Caco-2 (cell line): ENCODE results near the gene RAB7B. TPM values are rescaled to one million over a fixed set of nuclear protein-coding genes. Genes with fewer than 3 reads are reported as not detected.

Source experiments
- BruUV-seq: library from RNA; stranded (reverse); fragments of 400-500 nt; replicated peaks from 2 replicates; lab custom pipeline; 2021; lab: Mats Ljungman, UMichigan
- CTCF ChIA-PET: fragments of 300-600 bp; sonication (Branson Sonifier 250); formaldehyde crosslinking; loops from one replicate; lab custom pipeline; 2022; ENCODE audit warnings: antibody characterized with exemption; lab: Charles Lee
- POLR2A ChIA-PET: fragments of 300-600 bp; sonication (Branson Sonifier 250); formaldehyde crosslinking; loops from one replicate; lab custom pipeline; 2022; ENCODE audit warnings: antibody characterized with exemption; lab: Charles Lee
- DNase-seq, 2 experiments: peaks; one replicate each; pipeline versions ENCODE4 v3.0.0 to v3.0.0-alpha.2; 2020 to 2022
- H3K27me3 ChIP-seq: replicated peaks from 2 replicates; pipeline ENCODE4 v1.6.0; 2011; ENCODE audit warnings: low read length; ENCODE audit not compliant: control insufficient read depth, insufficient read depth
- H3K36me3 ChIP-seq: 2 replicates; pipeline ENCODE4 v1.5.1; 2011; ENCODE audit warnings: low read length; ENCODE audit not compliant: control insufficient read depth, insufficient read depth
- H3K4me1 ChIP-seq: fragments of 250-450 bp; sonication (Bioruptor Pico); 2 replicates; pipeline ENCODE4 v1.5.1; 2020; ENCODE audit warnings: mild to moderate bottlenecking
- H3K4me3 ChIP-seq: 2 replicates; pipeline ENCODE4 v1.5.1; 2011; ENCODE audit warnings: low read depth, mild to moderate bottlenecking, control low read depth, low read length
- H3K9me3 ChIP-seq: fragments of 250-450 bp; sonication (Bioruptor Pico); 2 replicates; pipeline ENCODE4 v1.5.1; 2020; ENCODE audit warnings: mild to moderate bottlenecking, moderate library complexity
- H3K27ac Mint-ChIP-seq: one replicate; pipeline ENCODE4 v1.8.0; 2022; ENCODE audit warnings: mixed read lengths; ENCODE audit not compliant: unreplicated experiment
- H3K27me3 Mint-ChIP-seq: one replicate; pipeline ENCODE4 v1.8.0; 2022; ENCODE audit warnings: mixed read lengths; ENCODE audit not compliant: insufficient read depth, unreplicated experiment
- H3K36me3 Mint-ChIP-seq: one replicate; pipeline ENCODE4 v1.8.0; 2022; ENCODE audit warnings: mild to moderate bottlenecking, mixed read lengths; ENCODE audit not compliant: insufficient read depth, unreplicated experiment
- H3K4me1 Mint-ChIP-seq: one replicate; pipeline ENCODE4 v1.8.0; 2022; ENCODE audit warnings: low read depth, mixed read lengths; ENCODE audit not compliant: unreplicated experiment
- H3K4me3 Mint-ChIP-seq: one replicate; pipeline ENCODE4 v1.8.0; 2022; ENCODE audit warnings: mild to moderate bottlenecking, moderate library complexity, mixed read lengths; ENCODE audit not compliant: unreplicated experiment
- H3K9me3 Mint-ChIP-seq: one replicate; pipeline ENCODE4 v1.8.0; 2022; ENCODE audit warnings: mixed read lengths; ENCODE audit not compliant: unreplicated experiment
- intact Hi-C: fragments of 100-400 bp; cut with micrococcal nuclease; formaldehyde crosslinking; loops from one replicate; pipeline ENCODE4 v1.10.0; 2022; ENCODE audit not compliant: unreplicated experiment
- total RNA-seq: library from RNA; stranded (reverse); gene quantifications from 2 replicates; pipeline ENCODE4 v1.2.3, GENCODE V29; 2022
- TF ChIP-seq, protein P1 (sequence below), 2 experiments: fragments of 200-600 bp in 1 of 2; IDR thresholded peaks; 1 replicate in 1 of 2; 2 replicates in 1 of 2; pipeline versions ENCODE4 v1.5.1 to v1.8.0; 2011 to 2022; ENCODE audit warnings: antibody characterized with exemption in 1 of 2, control low read depth in 1 of 2, inconsistent platforms in 1 of 2, low read depth in 1 of 2, low read length in 1 of 2, mild to moderate bottlenecking in 1 of 2, moderate library complexity in 1 of 2; ENCODE audit not compliant: insufficient read depth in 1 of 2, severe bottlenecking in 1 of 2, unreplicated experiment in 1 of 2

The RAB7B gene
- total RNA-seq, 1 experiment from 2014 or later, result not detected

DNA sequence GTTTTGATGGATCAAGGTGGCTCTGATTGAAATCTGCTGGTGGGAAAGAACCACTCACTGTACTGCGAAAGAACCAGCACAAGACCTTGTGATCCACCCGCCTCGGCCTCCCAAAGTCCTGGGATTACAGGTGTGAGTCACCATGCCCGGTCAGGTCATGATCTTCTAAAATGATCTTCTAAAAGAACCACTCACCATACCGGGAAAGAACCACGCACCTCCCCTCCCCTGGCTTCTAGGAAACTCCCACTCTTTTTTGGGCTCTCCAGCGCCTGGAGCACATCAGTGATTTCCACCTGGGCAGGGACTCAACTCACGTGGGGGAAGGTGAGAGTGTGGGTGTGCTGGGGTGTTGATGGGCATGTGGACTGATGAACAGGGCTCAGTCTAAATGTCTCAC lies 7.9 kb upstream of the RAB7B start:
- CTCF ChIA-PET, result no interaction called here
- H3K4me3 Mint-ChIP-seq, result no peak overlapping the region
- H3K4me3 ChIP-seq, result no peak overlapping the region
- no peaks in the 10 kb centered on the region for H3K9me3 Mint-ChIP-seq
- H3K27ac Mint-ChIP-seq, result no peak overlapping the region
- no TSS peak for BruUV-seq
- H3K9me3 ChIP-seq, result no peaks in the 10 kb centered on the region
- TF ChIP-seq, protein P1, sequence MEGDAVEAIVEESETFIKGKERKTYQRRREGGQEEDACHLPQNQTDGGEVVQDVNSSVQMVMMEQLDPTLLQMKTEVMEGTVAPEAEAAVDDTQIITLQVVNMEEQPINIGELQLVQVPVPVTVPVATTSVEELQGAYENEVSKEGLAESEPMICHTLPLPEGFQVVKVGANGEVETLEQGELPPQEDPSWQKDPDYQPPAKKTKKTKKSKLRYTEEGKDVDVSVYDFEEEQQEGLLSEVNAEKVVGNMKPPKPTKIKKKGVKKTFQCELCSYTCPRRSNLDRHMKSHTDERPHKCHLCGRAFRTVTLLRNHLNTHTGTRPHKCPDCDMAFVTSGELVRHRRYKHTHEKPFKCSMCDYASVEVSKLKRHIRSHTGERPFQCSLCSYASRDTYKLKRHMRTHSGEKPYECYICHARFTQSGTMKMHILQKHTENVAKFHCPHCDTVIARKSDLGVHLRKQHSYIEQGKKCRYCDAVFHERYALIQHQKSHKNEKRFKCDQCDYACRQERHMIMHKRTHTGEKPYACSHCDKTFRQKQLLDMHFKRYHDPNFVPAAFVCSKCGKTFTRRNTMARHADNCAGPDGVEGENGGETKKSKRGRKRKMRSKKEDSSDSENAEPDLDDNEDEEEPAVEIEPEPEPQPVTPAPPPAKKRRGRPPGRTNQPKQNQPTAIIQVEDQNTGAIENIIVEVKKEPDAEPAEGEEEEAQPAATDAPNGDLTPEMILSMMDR (IDR thresholded peaks at IDR 0.05; ENCODE audit: insufficient read depth in 1 of 2, low read depth in 1 of 2, low read length in 1 of 2, severe bottlenecking in 1 of 2, unreplicated experiment in 1 of 2), result no peak
- H3K36me3 Mint-ChIP-seq, result no peaks in the 10 kb centered on the region
- DNase-seq, result no peak
- H3K27me3 ChIP-seq, result no peaks in the 10 kb centered on the region
- POLR2A ChIA-PET, result no interaction called here
- intact Hi-C loops, result no loop called here
- H3K4me1 Mint-ChIP-seq, result no peaks in the 10 kb centered on the region
- no peaks in the 10 kb centered on the region for H3K27me3 Mint-ChIP-seq
- H3K36me3 ChIP-seq, result no peaks in the 10 kb centered on the region
- H3K4me1 ChIP-seq, result no peaks in the 10 kb centered on the region

DNA sequence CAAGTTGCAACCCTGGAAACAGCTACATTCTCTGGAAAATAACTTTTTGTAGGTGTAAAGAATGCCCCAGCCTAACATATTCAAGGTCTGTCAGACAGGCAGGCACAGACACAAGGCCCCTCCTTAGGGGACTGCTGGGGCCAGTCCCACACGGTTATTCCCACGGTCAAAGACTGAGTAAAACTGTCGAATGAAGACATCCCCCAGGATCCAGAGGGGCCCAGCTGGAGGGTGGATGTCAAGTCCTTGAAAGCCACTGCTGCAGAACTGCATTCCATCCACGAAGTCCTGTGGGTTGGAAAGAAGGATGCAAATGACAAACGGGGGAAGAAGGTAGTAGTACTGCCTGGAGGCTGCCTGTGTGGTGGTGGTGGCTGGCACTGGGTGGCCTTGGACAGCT lies 6.9 kb upstream of the RAB7B start:
- Mint-ChIP-seq H3K4me3 (no peak overlapping the region), H3K36me3 (no peaks in the 10 kb centered on the region), H3K27me3 (no peaks in the 10 kb centered on the region), H3K9me3 (no peaks in the 10 kb centered on the region), H3K4me1 (no peaks in the 10 kb centered on the region), H3K27ac (no peak overlapping the region)
- Histone ChIP-seq H3K4me1 (no peaks in the 10 kb centered on the region), H3K27me3 (no peaks in the 10 kb centered on the region), H3K36me3 (no peaks in the 10 kb centered on the region), H3K9me3 (no peaks in the 10 kb centered on the region), H3K4me3 (no peak overlapping the region)
- CTCF ChIA-PET, result no interaction called here
- no TSS peak for BruUV-seq
- intact Hi-C loops, result no loop called here
- TF ChIP-seq, protein P1 (IDR thresholded peaks at IDR 0.05; ENCODE audit: insufficient read depth in 1 of 2, low read depth in 1 of 2, low read length in 1 of 2, severe bottlenecking in 1 of 2, unreplicated experiment in 1 of 2), result no peak
- DNase-seq, result no peak
- POLR2A ChIA-PET, result interaction anchor here (0.6 kb wide), 1 partner anchor 445 kb away, joined by 3 read pairs; no protein-coding TSS in a partner anchor

DNA sequence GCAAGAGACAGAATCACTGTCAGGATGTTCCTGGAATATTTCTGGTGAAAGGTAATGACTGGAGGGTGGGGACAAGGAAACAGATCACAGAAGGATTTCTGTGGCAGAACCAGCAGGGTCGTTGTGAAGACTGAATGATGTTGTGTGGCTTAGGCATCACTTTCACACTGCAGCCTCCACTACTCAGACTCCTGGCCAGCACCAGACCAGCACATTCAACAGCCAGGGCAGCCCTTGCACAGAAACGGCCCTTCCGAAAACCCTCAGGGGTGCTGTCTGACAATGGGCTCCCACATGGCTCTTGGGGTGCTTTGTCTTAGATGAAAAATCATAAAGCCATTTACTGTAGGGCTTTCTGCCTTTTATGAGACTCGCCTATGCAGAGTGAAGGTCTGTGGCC lies 3.8 kb upstream of the RAB7B start:
- Mint-ChIP-seq H3K27me3 (no peaks in the 10 kb centered on the region), H3K4me1 (peaks cover 4% of the 10 kb centered on the region), H3K4me3 (no peak overlapping the region), H3K27ac (no peak overlapping the region), H3K9me3 (peaks cover 13% of the 10 kb centered on the region), H3K36me3 (no peaks in the 10 kb centered on the region)
- DNase-seq, result no peak
- Histone ChIP-seq H3K4me1 (no peaks in the 10 kb centered on the region), H3K36me3 (no peaks in the 10 kb centered on the region), H3K9me3 (no peaks in the 10 kb centered on the region), H3K4me3 (no peak overlapping the region), H3K27me3 (no peaks in the 10 kb centered on the region)
- TF ChIP-seq, protein P1 (IDR thresholded peaks at IDR 0.05; ENCODE audit: insufficient read depth in 1 of 2, low read depth in 1 of 2, low read length in 1 of 2, severe bottlenecking in 1 of 2, unreplicated experiment in 1 of 2), result no peak
- no TSS peak for BruUV-seq
- intact Hi-C loops, result no loop called here
- CTCF ChIA-PET, result no interaction called here
- POLR2A ChIA-PET, result no interaction called here
